GOT3 (cell line): ENCODE measurements around the gene VAV2.

Experiments used
- DNase-seq: peaks from one replicate; lab custom pipeline; 2025; ENCODE audit warnings: mixed read lengths; lab: John Stamatoyannopoulos, UW

The VAV2 gene

DNA sequence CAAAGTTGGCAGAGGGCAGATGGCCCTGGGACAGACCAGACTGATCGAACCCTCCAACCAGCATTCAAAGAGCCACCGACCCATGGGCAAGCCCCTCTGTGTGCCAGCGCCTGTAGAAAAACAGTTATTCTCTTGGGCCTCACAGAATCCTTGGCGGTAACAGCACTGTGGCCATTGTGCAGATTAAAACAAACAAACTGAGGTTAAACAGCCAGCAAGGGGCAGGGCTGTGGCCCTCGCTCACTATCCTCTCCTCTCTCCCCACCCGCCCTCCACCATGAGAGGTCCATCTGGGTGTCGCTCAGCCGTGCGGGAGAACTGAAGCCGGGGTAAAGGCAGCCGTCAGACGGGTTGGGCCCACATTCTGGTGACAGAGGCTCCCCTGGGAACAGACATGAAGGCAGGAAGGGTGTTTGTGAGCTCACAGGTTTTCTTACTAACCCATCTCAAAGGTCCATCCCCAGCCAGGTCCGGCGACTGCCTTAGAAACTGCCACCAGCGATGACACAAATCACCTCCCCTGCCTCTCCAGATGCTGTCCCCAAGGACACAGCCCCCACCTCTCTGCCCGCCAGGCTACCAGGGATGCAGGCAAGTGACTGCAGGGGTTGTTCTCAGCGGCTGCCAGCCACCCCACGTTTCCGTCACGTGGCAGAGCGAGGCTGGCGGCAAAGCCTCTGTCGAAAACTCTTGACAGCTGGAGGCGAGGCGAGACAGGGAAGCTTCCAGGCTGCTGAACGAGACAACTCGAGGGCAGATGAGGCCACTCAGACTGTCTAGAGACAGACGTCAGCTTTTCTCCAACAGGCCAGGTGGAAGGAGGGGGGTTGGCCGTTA lies 178.2 kb downstream of the VAV2 start:
- DNase-seq, result no peak

DNA sequence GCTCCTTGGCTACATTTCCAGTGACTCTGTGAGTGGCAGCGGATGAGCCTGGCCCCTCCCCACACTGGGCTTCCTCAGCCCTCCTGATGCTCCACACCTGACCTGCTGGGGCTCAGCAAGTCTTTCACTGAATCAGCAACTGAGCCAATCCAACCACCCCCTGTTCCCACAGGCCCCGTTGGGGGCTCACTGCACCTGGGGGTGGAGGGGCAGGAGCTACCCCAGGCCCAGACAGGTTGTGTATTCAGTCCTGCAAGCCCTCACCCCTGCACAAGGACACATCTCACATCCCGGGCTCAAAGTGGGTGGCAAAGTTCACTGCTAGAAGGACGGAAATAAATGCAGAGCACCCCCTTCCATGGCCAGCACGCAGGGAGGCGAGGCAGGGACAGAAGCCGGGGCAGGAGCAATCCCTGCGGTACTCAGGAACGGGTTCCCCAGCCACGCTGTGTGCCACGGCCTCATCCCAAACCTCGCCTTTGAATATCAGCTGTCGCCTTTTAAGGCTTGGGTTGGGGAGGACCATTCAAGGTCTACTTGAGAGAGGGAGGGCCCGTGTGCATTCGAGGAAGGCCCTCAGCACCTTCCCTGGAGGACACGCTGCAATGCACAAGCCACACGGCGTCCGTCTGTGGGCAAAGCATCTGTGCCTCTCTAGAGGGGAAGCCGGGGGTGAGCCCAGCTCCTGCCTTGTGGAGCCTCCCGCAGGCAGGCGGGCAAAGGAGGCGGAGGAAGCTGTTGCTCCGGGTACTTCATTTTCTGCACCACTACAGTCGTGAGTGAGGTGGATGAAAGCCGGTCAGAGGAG lies 179.0 kb downstream of the VAV2 start:
- no peak for DNase-seq

- no peak for DNase-seq
Observed at GRCh38 chr9:133812077-133812868, 179.9 kb downstream of the VAV2 start.

DNA sequence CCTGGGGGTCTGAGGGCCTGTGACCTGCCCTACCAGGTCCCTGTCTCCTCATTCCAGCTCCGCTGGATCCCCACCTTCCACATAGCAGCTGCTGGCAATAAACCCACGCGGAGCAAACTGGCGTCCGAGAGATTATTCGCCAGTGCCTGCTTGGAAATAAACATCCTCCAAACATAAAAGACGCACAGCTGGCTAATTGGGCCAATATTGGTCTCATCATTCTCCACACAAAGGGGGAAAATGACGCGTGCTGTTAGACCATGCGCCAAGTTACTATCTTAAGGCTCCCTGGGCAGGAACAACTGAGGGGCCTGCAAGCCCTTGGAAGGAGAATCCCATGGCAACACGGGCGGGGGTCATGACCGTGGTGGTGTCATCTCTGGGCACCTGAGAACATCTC lies 180.7 kb downstream of the VAV2 start:
- no peak for DNase-seq

DNA sequence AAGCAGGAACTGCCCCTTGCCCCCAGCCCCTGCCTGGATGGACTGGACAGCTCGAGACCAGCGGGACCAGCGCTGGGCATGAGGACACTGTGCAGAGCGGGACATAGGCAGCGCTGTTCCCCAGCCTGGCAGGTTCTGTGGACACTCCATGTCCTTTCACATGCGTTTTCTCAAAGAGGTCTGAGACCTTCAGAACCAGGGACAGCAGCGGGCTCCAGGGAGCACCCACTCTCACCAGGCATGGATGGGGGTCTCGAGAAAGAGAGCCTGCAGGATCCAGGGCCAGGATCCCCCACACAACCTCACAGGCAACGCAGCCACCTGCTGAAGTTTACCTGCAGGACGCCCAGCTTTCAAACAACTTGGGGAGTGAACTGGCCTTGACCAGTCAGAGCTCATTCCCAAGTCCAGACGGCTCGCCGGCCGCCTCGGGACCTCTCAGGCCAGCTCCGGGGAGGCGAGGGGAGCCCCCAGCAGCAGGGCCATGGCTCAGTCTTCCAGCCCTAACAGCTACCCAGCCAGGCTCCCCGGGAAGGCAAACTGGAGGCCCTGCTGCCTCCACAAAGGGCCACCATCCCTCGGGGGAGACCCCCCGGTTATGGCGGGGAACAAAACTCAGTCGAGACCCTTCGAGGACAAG lies 181.4 kb downstream of the VAV2 start:
- no peak for DNase-seq

- DNase-seq, result no peak
Observed at GRCh38 chr9:133809335-133809734, 182.8 kb downstream of the VAV2 start.

- DNase-seq, result no peak
Observed at GRCh38 chr9:133807818-133808217, 184.3 kb downstream of the VAV2 start.

- no peak for DNase-seq
Observed at GRCh38 chr9:133807037-133807436, 185.1 kb downstream of the VAV2 start.

DNA sequence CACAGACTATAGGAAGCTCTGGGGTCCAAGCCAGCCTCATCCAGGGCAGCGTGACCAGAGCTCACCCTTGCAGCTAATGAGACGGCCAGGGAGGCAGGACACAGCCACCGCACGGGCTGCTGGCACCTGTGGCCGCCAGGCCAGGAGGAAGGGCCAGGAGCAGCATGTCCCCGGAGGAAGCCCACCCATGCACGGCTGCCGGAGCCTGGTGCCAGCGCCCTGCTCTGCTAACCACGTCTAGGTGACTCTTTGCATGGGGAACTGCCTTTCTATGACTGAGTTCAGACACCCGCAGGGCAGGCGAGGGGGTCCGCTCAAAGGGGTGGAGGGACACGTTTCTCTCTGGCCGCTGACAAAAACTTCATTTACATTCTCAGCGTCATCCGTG lies 185.5 kb downstream of the VAV2 start:
- DNase-seq, result no peak

DNA sequence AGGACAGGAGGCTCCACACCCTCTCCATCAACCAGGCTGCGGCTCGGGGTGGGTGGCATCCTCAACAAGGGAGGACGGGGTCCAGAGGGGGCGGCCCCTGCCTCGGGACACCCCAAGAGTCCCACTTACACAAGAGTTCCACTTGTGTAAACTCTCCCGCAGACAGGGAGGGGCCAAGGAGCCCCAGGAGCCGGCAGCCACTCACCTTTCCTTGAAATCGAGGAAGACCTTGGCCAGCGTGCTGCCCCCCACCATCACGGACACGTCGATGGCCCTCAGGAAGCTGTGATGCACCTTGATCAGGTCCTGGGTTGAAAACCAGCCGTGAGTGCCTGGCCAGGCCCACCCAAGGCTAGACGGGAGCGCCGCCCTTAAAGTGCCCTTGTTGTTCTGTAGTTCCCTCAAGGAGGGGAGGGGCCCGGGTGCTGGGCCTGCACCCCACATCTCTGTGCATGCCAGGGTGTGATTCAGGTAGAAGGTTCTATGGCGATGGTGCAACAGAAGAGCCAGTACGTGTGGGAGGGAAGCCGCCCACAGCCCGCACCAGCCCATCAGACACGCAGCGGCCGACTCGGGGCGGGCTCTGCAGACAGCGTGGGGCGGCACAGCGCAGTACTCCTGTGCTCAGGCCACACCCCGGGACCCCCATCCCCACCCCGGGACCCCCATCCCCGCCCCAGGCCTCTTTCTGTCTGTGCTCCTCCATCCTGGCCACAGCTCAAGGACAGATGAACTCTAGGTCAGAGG lies 186.1 kb downstream of the VAV2 start:
- DNase-seq, result no peak

DNA sequence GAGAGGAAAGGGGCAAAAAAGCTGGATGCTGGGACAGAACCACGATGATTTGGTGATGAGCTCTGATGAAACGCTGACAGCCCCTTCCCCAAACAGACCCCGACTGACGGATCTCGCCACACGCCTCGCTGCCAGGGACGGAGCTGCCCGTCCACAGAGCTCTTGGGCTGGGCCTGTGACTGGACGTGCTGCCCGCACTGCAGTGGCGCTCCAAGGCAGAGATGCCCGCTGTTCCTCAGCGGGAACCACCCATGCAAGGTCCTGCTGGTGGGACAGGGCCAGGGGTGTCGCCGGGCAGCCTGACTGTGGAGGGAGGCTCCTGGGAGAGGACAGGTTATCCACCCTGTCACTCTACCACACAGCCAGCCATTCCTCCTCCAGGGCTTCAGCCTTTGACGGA lies 187.9 kb downstream of the VAV2 start:
- no peak for DNase-seq

- DNase-seq, result no peak
Observed at GRCh38 chr9:133803745-133804144, 188.4 kb downstream of the VAV2 start.

DNA sequence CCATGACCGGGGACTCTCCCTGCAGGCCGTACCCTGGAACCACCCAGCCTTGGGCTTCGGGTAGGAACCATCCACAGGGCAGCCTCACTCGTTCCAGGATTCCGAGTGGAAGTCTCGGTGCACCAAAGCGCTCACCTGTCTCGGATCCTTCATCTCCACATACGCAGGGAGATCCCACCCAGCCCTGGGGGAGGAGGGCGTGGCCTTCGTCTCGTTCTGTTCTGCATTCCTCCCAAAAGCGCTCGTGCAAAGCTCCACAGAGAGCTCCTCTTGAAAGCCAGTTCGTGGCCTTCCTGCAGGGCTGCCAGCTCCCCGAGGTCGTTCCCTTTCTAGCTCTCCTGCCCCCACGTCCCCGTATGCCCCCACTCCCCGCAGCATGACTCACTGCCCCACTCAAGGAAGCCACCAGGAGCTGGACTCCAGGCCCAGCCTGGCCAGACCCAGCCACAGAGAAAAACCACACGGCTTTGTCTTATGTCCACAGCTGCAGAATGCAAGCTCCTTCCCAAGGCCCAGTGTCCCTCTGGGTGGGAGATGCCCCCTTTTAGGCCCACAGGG lies 189.0 kb downstream of the VAV2 start:
- no peak for DNase-seq

DNA sequence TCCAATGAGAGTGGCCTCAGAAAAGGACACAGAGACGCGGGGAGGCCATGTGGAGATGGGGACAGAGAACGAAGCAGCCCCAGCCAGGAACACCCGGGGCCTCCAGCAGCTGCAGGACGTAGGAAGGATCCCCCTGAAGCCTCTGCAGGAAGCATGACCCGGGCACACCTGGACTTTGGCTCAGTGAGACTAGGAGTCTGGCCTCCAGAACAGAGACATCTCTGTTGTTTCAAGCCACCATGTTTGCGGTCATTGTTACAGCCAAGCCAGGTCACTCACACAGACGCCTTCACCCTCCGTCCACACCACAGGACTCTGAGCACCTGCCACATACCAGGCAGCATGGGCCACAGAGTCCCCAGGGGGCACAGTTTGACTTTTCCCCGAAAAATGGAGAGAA lies 190.4 kb downstream of the VAV2 start:
- no peak for DNase-seq

- no peak for DNase-seq
Observed at GRCh38 chr9:133800266-133800665, 191.9 kb downstream of the VAV2 start.

- DNase-seq, result no peak
Observed at GRCh38 chr9:133799716-133800115, 192.4 kb downstream of the VAV2 start.

DNA sequence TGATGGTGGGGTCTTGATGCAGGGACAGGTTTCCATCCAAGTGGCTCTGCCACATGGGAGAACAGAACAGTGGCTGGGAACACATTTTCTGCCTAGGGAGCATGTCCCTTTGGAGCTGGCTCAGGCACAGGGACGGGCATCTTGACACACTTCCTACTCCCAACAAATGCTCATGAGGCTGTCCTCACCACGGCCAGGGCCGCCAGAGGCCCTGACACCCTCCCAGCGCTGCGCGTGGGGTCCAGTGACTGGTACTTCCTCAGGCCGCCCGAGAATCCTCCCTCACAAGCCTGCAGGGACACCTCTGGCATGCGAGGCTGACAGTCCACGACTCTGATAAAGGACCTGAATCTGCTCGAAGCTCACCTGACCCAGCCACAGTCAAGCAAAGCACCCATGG lies 193.0 kb downstream of the VAV2 start:
- DNase-seq, result no peak

GRCh38 chr9:133798160-133798559 lies 194.0 kb downstream of the VAV2 start:
- no peak for DNase-seq

- DNase-seq, result no peak
Observed at GRCh38 chr9:133797406-133798105, 194.6 kb downstream of the VAV2 start.

- no peak for DNase-seq
Observed at GRCh38 chr9:133796562-133796961, 195.6 kb downstream of the VAV2 start.
